ENCODE results near the gene PLAU.
"Not testable (repeated sequence)": the region's sequence is repeated elsewhere in the genome, so short reads cannot be mapped to it uniquely, and the experiment has no call there.

Gene PLAU

DNA sequence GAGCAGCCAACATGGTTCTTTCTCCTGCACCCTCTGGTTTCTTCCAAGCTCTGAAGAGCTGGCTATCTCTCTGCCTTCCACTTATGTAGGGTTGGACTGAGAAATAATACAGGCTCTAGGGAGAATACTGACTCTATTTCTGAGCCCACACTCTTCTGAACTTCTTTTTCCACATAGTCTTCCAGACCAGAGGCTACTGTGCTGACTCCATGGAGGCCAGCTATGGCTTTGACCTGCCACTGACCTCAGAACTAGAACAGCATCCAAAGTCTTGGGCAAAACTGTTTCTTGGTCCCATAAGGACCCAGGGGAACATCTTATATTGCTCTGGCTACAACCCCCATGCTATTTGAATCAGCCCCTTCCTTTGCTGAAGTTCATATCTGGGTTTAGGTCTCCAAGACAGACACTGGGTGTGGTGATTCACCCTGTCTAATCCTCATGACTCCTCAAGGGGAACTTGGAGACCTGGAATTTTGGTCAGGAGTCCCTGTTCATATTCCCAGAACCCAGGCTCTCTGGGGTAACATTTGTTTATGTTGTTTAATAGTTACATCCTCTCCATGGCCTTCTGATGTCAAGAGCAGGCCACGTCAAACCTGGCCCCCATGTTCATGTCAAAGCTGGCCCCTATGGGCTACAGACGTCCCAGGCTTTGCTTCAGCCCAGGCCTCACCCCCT lies 12.1 kb upstream of the PLAU start:
- DNase-seq = no peak

DNA sequence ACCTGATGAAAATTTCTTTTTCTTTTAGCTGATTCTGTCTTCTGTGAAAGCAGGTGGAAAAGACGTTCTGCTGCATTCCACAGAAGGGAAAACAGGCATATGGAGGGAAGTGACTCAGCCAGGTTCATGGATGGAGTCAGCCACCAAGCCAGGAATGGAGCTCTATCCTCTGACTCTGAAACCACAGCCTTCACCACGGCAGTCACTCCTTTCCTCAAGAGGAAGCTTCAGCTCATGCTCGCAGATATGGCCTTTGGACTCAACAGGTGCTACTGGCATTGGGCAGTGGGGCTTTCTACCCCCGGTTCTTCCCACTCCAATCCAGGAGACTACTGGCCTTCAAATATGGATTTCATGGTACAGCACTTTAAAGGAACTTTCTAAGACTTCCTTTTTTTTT lies 11.5 kb upstream of the PLAU start:
- peak in 1 of 2 donors; percentile 27 for DNase-seq

DNA sequence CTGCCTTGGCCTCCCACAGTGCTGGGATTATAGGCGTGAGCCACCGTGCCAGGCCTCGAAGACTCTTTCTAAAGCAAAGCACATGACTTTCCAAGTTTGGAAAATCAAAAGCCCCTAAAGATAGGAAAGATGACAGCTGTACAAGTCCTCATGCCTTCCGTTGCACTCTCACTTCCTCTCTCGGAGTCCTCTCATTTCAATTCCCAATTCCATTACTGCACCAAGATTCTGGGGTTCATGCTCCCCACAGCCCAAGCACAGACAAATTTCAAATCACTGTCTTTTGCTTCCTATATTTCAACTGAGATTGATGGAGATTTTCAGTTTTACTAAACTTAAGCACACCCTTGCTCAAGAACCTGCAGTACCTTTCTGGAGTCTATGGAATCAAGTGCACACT lies 10.9 kb upstream of the PLAU start:
- DNase-seq = peak; percentile 45 to 46

DNA sequence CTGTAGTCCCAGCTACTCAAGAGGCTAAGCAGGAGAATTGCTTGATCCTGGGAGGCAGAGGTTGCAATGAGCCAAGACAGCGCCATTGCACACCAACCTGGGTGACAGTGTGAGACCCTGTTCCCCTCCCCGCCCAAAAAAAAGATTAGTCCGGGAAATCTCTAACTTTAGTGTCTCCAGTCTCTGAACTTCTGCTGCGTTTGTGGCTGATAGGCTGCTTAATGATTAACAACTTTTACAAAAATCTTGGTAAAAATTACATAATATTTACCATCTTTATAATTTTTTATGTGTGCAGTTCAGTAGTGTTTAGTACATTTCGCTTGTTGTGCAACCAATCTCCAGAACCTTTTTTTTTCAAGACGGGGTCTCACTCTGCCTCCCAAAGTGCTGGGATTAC lies 9.7 kb upstream of the PLAU start:
- DNase-seq = no peak

DNA sequence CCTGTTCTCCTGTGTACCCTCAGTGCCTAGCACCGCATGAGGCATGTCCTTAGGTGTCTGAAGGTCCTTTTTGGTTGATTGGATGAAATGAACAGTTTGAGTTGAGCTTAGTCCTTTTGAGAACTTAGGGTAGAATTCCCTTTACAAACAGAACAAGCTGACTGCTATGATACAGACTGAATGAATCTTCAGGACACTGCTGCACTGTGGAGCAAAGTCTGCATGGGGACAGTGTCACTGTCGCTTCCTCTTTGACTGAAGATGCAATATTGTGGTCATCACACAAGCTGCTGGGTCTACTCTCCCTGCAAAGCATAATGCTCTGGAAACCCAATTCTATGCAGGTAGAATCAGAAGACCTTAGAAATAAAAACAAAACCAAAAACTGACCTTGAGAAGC lies 8.6 kb upstream of the PLAU start:
- peak; percentile 68 to 80 for DNase-seq

DNA sequence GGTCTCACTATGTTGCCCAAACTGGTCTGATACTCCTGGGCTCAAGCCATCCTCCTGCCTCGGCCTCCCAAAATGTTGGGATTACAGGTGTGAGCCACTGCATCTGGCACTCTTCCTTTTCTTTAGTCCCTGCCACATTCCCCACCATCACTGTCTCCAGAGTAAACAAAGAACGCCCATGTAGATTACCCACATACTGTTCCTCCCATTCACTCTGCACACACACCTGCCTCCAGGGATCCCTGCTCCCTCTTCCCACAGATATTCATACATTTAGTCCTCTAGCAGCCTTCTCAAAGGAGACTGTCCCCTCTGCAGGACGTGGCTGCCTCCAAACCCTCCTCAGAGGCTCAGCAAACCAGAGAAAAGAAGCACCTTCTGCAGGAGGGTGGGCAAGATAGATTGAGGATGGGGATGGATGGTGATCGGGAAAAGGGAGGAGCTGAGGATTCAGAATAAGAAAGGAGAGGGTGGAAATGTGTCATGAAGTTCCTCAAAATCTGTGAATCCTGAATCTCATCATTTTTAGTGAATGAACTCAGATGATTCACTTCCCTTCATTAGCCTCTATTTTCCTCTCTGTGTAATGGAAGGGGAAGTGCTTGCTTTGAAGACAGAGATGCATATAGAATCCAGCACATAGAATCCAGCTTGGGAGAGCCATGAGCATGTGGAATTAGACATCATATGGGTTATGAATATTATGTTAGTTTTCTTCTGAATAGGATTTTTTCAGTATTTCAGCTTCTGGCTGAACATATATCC lies 5.5 kb upstream of the PLAU start:
- DNase-seq = peak; percentile 64 to 85

DNA sequence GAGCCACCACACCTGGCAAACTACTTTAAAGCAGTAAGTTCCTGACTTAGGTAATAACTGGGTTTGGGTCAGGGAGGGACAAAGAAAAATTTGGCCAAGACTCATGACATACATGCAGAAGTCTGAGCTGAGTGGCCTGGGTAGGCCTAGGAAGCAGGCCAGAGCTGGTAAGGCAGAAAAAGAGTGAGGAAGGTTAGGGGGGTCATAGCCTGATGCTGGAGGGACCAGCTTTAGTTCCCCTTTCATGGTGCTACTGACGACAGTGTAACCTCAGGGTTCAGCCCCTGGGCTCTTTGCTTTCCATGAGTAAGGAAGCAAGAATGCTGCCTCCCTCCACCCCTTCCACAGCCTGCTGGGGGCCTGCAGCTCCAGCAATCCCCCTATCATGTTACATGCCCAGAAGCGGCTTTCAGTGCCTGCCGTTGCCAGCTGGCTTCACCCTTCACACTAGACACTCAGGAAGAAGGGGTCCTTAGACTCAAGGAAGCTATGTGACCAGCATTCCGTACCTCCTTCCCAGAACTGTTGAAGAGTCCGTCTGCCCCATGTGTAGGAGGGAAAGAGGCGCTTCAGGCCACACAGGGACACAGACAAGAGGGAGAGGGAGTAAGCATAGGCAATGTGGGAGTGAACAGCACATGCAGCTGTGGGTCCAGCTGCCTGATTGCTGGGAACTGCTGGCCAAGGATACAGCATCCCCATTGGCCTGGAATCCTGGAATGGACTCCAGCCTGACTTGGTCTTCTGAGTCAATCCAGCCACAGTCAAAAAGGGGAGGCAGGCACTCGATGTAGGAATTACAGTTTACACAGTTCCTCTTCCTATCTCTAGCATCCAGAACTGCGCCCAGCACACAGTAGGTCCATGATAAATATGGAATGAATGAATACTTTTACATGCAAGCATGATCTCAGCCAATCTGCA lies 4.1 kb upstream of the PLAU start:
- peak; percentile 77 to 84 for DNase-seq

DNA sequence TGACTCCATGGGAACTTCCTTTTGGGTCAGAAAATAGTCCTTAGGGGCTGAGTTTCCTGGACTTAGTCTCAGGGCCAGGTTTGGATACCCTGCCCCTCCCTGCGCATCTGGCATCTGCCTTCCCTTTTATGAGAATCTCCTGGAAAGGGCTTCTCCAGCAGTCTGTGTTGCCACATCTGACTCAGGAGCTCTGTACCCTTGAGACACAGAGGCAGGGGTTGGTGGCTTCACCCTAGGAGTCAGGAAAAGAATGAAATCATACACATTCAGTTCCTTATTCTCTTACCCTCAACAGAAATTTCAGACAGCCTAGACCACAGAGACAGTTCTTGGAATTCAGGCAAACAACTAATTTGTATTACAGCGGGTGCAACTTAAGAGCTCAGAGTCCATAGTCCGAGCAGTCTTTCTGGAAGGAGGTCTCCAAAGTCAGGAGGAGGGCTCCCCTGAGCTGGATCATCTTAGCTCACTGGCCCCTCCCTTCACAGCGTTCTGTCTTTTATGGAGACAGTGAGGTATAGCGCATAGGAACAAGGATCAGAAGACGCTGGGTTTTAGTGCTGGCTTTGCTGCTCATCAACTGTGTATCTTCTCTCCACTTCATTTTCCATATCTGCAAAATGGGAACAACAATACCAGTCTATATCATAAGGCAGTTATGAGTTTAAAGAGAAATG lies 3.0 kb upstream of the PLAU start:
- peak; percentile 95 to 97 for DNase-seq

DNA sequence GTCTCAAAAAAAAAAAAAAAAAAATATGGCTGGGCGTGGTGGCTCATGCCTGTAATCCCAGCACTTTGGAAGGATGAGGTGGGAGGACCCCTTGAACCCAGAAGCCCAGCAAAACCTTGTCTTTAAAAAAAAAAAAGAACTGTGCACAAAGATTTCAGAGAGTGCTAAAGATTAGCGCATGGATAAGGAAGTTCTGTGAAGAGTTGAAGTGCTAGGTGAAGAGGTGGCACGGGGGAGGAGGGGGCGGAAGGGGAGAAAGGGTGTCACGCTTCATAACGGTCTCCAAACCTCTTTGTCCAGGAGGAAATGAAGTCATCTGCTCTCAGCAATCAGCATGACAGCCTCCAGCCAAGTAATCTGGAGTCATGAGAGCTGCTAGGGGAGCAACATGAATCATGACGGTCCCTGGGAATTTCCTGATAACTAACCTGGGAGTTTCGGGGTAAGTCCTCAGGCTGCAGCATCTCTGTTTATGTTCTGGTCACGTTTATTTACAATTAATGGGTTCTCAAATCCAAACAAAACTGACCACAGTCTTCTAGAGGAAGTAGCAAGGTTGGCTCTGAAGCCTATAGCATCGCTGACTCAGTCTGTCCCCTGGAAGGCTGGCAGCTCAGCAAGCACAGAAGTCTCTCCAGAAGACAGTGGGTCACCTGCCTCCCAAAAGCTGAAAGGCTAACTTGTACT lies 1.9 kb upstream of the PLAU start:
- peak; percentile 91 to 96 for DNase-seq

DNA sequence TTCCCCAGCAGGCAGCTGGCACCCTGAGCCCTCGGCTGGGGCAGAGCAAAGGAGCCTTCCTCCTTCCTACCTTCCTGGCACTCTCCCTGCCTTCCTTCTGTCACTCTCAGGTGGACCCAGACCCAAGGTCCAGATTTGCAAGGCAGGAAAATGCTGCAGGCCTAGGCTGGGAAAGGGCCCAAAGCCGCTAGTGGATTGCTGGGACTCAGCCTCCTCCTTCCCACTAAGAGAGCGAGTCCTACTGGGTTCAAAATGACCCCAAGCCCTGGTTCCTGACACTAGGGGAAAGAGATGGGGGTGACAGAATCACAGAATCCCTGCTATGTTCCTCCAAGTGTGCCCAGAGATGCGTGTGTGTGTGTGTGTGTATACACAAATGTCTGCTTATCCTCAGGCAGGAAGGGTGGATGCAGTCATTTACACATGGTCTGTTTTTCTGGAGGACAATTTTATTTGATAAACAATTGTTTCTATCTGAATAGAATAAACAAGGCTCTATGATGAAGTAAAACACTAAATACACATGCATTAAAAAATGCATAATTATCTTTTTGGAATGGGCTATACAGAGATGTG lies 1.3 kb upstream of the PLAU start:
- DNase-seq = no peak

DNA sequence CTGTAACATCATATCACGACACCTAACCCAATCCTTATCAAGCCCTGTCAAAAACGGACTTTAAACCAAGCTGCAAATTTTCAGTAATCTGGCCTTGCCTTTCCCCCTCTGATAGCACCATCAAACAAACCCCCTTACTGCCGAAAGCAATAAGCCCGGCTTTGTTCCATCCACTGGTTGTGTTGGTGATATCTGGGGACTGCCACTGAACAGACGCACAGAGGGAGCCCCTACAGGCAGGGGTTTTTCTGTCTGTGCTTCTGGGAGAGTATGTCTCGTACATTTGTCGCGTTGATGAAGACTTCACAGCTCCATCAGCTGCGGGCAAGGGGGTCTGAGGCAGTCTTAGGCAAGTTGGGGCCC lies 550 bp upstream of the PLAU start:
- no peak for DNase-seq

DNA sequence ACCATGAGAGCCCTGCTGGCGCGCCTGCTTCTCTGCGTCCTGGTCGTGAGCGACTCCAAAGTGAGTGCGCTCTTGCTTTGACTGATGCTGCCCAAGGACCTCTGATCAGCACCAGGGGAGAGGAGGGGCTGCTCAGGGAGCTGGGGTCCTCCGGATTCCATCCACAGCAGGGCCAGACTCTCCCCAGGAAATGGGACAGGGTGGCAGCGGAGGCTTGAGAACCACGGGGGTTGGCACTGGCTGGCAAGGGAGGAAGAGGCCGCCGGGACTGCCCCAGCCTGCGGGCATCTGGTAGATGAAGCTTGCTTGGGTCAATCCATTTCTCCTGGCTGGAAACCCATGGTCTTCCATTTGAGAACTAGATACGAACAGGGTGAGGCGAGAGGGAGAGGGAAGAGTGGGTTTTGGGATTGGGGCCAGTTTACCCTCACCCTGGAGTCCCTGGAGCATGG lies 647 bp downstream of the PLAU start:
- DNase-seq = peak in 1 of 2 donors; percentile 2

DNA sequence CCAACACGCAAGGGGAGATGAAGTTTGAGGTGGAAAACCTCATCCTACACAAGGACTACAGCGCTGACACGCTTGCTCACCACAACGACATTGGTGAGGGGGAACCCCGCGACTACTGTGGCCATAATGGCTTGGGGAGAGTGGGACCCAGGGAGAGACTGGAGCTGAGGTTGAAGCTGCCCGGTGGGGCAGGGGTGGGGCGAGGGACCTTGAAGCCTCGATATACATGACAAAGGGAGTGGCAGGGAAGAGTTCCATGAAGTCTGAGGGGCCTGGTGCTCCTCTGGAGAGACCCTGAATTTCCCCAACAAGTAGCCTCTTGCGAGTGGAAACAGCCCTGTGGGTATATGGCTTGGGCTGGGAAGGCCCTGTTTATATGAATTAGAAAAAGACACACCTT lies 3.1 kb downstream of the PLAU start:
- no peak for DNase-seq

DNA sequence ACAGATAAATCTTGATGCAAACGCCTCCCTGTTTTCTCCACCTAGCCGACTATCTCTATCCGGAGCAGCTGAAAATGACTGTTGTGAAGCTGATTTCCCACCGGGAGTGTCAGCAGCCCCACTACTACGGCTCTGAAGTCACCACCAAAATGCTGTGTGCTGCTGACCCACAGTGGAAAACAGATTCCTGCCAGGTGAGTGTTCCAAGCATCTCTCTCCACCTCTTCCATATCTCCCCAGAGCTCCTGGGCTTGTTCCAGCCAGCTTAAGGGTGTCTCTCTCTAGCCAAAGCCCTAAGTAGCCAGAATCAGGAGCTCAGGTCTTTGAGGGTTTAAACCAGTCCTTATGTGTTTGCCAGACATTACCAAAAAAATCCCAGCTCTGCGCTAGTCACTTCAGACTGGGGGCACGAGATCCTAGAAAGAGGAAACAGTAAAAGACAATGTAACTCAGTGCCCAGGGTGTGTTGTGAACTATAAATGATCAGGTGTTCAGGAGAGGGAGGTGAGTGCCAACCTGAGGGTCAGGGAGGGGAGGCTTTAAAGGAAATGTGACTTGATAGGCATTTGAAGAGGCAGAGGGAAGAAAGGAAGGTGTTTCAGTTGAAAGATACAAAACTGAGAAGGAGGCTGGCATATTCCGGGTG lies 4.4 kb downstream of the PLAU start:
- DNase-seq = no peak

DNA sequence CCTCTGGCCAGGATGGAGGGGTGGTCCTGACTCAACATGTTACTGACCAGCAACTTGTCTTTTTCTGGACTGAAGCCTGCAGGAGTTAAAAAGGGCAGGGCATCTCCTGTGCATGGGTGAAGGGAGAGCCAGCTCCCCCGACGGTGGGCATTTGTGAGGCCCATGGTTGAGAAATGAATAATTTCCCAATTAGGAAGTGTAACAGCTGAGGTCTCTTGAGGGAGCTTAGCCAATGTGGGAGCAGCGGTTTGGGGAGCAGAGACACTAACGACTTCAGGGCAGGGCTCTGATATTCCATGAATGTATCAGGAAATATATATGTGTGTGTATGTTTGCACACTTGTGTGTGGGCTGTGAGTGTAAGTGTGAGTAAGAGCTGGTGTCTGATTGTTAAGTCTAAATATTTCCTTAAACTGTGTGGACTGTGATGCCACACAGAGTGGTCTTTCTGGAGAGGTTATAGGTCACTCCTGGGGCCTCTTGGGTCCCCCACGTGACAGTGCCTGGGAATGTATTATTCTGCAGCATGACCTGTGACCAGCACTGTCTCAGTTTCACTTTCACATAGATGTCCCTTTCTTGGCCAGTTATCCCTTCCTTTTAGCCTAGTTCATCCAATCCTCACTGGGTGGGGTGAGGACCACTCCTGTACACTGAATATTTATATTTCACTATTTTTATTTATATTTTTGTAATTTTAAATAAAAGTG lies 6.0 kb downstream of the PLAU start:
- no peak for DNase-seq

DNA sequence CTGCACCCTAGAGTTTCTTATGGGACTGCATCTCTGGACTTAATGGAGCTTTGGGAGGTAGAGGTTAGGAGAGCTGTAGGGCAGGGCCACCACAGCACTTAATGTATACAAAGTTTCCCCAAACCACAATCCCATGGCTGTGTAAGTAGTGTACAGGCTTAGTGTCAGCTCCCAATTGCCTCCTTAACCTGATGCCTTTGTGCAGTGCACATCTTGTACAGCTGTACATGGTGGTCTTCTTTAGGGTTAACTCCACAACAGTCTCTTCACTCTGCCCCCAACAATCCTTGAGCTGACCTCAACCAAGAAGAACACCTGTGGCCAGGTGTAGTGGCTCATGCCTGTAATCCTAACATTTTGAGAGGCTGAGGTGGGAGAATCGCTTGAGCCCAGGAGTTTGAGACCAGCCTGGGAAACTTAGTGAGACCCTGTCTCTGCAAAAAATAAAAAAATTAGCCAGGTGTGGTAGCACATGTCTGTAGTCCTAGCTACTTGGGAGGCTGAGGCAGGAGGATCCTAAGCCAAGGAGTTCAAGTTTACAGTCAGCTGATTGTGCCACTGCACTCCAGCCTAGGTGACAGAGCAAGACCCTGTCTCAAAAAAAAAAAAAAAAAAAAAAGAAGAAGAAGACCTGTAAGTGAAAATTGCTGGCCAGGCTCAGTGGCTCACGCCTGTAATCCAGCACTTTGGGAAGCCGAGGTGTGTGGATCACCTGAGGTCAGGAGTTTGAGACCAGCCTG lies 6.8 kb downstream of the PLAU start:
- no peak for DNase-seq

DNA sequence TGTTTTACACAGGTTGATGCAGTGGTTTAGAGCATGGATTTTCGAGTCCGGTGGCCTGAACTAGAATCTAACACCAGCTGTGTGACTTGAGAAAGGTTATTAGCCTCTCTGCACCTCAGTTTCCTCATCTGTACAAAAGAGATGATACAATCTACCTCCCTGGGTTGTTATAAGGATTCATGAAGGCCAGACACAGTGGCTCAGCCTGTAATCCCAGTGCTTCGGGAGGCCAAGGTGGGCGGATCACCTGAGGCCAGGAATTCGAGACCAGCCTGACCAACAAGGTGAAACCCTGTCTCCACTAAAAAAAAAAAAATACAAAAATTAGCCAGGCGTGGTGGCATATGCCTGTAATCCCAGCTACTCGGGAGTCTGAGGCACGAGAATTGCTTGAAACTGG lies 8.5 kb downstream of the PLAU start:
- not testable (repeated sequence) for DNase-seq

DNA sequence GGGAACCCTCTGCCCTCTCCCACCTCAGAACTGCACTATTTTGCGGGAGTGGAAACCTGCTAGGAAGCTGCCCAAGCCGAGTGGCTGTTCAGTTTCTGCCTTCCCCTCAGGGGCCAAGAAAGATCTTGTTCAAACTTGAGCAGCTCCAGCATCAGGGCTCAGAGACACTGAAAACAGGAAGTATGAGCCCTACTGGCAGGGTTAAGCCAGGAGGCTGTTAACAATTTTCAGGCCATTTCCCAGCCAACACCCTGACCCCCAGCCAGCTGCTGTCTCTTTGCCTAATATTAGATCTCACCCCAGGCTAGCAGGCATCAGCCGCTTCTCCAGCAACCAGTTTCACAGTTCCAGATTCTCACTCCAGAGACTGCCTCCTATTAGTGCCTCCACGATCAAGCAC lies 9.2 kb downstream of the PLAU start:
- DNase-seq = peak; percentile 38 to 64

DNA sequence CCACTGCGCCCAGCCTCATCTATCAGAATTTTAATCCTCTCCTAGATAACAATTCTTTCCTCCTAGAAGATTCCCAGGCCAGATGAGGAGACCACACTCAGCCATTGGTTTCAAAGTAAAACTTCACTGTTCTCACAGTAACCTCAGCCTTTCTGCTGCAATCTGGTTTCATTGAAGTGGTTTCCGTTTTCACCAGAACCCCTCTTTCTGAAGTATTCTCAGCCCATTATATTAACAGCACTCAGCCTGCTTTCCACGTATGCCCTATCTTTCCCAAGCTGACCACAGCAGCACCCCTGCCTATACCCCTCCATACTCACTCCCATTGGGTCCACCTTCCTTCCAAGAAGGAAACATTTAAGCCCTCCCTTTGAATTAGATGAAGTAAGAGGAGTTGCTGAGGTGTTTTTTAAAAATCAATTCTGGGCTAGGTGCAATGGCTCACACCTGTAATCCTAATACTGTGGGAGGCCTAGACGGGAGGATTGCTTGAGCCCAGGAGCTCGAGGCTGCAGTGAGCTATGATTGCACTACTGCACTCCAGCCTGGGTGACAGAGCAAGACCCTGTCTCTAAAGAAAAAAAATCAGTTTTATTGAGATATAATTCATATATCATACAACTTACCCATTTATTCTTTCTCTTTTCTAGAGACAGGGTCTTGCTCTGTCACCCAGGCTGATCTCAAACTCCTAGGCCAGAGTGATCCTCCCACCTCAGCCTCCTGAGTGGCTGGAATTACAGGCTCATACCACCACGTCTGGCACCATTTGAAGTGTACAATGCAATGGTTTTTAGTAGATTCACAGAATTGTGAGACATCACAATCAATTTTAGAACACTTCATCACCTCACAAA lies 11.3 kb downstream of the PLAU start:
- DNase-seq = no peak
